Mesenchymal stem cell (in vitro differentiated cells and primary cell): ENCODE measurements around the gene PDE7B.

Experiments
- DNase-seq: peaks from one replicate; pipeline ENCODE4 v3.0.0-alpha.2; 2013
- H2AFZ ChIP-seq: one replicate; pipeline ENCODE4 v1.6.1; 2013; ENCODE audit warnings: low read depth, mild to moderate bottlenecking, control low read depth, inconsistent platforms, low read length, moderate library complexity
- H2AK5ac ChIP-seq: 2 replicates; pipeline ENCODE4 v1.6.1; 2013; ENCODE audit warnings: low read length, moderate library complexity, mild to moderate bottlenecking, inconsistent platforms; ENCODE audit not compliant: severe bottlenecking
- H2BK120ac ChIP-seq: one replicate; pipeline ENCODE4 v1.6.1; 2013; ENCODE audit warnings: low read depth, mild to moderate bottlenecking, inconsistent platforms, low read length, moderate library complexity
- H2BK12ac ChIP-seq, 2 experiments: one replicate each; pipeline ENCODE4 v1.6.1; 2013; ENCODE audit warnings: inconsistent platforms in 2 of 2, low read length in 2 of 2, mild to moderate bottlenecking in 2 of 2, moderate library complexity in 2 of 2, control low read depth in 1 of 2
- H2BK15ac ChIP-seq: one replicate; pipeline ENCODE4 v1.6.1; 2013; ENCODE audit warnings: mild to moderate bottlenecking, low read depth, inconsistent platforms; ENCODE audit not compliant: poor library complexity, severe bottlenecking
- H2BK5ac ChIP-seq: 2 replicates; pipeline ENCODE4 v1.6.1; 2013; ENCODE audit warnings: low read depth, mild to moderate bottlenecking, low read length, control low read depth, inconsistent platforms; ENCODE audit not compliant: poor library complexity, severe bottlenecking
- H3K14ac ChIP-seq, 2 experiments: one replicate each; pipeline ENCODE4 v1.6.1; 2013; ENCODE audit warnings: inconsistent platforms in 2 of 2, low read length in 2 of 2, control low read depth in 1 of 2, mild to moderate bottlenecking in 1 of 2, moderate library complexity in 1 of 2
- H3K18ac ChIP-seq, 2 experiments: one replicate each; pipeline ENCODE4 v1.6.1; 2013; ENCODE audit warnings: inconsistent platforms in 2 of 2, low read length in 2 of 2, control low read depth in 1 of 2, low read depth in 1 of 2, mild to moderate bottlenecking in 1 of 2
- H3K23ac ChIP-seq, 2 experiments: one replicate each; pipeline ENCODE4 v1.6.1; 2013; ENCODE audit warnings: inconsistent platforms in 2 of 2, low read length in 2 of 2, mild to moderate bottlenecking in 2 of 2, moderate library complexity in 2 of 2, control low read depth in 1 of 2
- H3K27ac ChIP-seq: 2 replicates; pipeline ENCODE4 v1.5.1; 2013; ENCODE audit warnings: mild to moderate bottlenecking, moderate library complexity, low read length, control low read depth, inconsistent platforms; ENCODE audit not compliant: poor library complexity, severe bottlenecking
- H3K27me3 ChIP-seq, 2 experiments: 2 replicates each; pipeline versions ENCODE4 v1.6.1 to v1.7.0; 2013; ENCODE audit warnings: low read length in 2 of 2, mild to moderate bottlenecking in 2 of 2, moderate library complexity in 2 of 2, control low read depth in 1 of 2, inconsistent platforms in 1 of 2; ENCODE audit not compliant: control insufficient read depth in 1 of 2, insufficient read depth in 1 of 2
- H3K36me3 ChIP-seq, 2 experiments: 2 replicates each; pipeline versions ENCODE4 v1.6.1 to v1.7.0; 2013; ENCODE audit warnings: low read length in 2 of 2, control low read depth in 1 of 2, inconsistent platforms in 1 of 2, low read depth in 1 of 2, mild to moderate bottlenecking in 1 of 2; ENCODE audit not compliant: insufficient read depth in 2 of 2, control insufficient read depth in 1 of 2
- H3K4ac ChIP-seq, 2 experiments: one replicate each; pipeline ENCODE4 v1.6.1; 2013; ENCODE audit warnings: inconsistent platforms in 2 of 2, low read length in 2 of 2, mild to moderate bottlenecking in 2 of 2, moderate library complexity in 2 of 2, control low read depth in 1 of 2, low read depth in 1 of 2
- H3K4me1 ChIP-seq: 2 replicates; pipeline ENCODE4 v1.6.1; 2013; ENCODE audit warnings: low read depth, low read length, control low read depth; ENCODE audit not compliant: control insufficient read depth, insufficient read depth
- H3K4me2 ChIP-seq: 2 replicates; pipeline ENCODE4 v1.6.1; 2013; ENCODE audit warnings: low read length, mild to moderate bottlenecking, inconsistent platforms; ENCODE audit not compliant: poor library complexity, severe bottlenecking
- H3K4me3 ChIP-seq, 2 experiments: 2 replicates each; pipeline versions ENCODE4 v1.5.1 to v1.7.0; 2013; ENCODE audit warnings: low read length in 2 of 2, mild to moderate bottlenecking in 2 of 2, control low read depth in 1 of 2, low read depth in 1 of 2; ENCODE audit not compliant: insufficient read depth in 1 of 2
- H3K79me1 ChIP-seq: replicated peaks from 2 replicates; pipeline ENCODE4 v1.6.1; 2013; ENCODE audit warnings: mild to moderate bottlenecking, control low read depth, low read length, inconsistent platforms; ENCODE audit not compliant: poor library complexity, severe bottlenecking
- H3K9ac ChIP-seq: 2 replicates; pipeline ENCODE4 v1.7.0; 2013; ENCODE audit warnings: mild to moderate bottlenecking, low read length, moderate library complexity
- H3K9me3 ChIP-seq: 2 replicates; pipeline ENCODE4 v1.7.0; 2013; ENCODE audit warnings: mild to moderate bottlenecking, low read length; ENCODE audit not compliant: control insufficient read depth
- H4K8ac ChIP-seq: one replicate; pipeline ENCODE4 v1.6.1; 2013; ENCODE audit warnings: inconsistent platforms, mild to moderate bottlenecking, low read length, moderate library complexity
- H4K91ac ChIP-seq: one replicate; pipeline ENCODE4 v1.6.1; 2013; ENCODE audit warnings: mild to moderate bottlenecking, low read length, inconsistent platforms
- WGBS: methylation state at CpG from one replicate; pipeline ENCODE4 v1.1.7; 2013; ENCODE audit warnings: mixed read lengths; 5-methylcytosine and 5-hydroxymethylcytosine counted together

PDE7B gene

GRCh38 chr6:135811644-135812526 lies 39.6 kb upstream of the PDE7B start:
- Histone ChIP-seq H3K14ac (no peak overlapping the region), H3K18ac (no peak overlapping the region), H3K9me3 (no peaks in the 10 kb centered on the region), H3K4me2 (no peak overlapping the region), H3K36me3 (no peaks in the 10 kb centered on the region), H3K79me1 (no peaks in the 10 kb centered on the region), H3K4ac (no peak overlapping the region), H3K23ac (no peak overlapping the region), H3K9ac (no peak overlapping the region), H2BK5ac (no peak overlapping the region), H2AK5ac (no peak overlapping the region), H2BK15ac (no peak overlapping the region), H2BK12ac (peak overlapping the region in 1 of 2 experiments; percentile 54), H3K27me3 (no peaks in the 10 kb centered on the region), H3K4me3 (no peak overlapping the region), H4K8ac (peak overlapping the region; percentile 37), H3K4me1 (no peaks in the 10 kb centered on the region), H3K27ac (no peak overlapping the region), H4K91ac (no peak overlapping the region), H2BK120ac (no peak overlapping the region), H2AFZ (no peak overlapping the region)
- peak; percentile 68 for DNase-seq
- 51% methylated on average over 6 of the region's 8 CpGs for WGBS

GRCh38 chr6:135813401-135813800 lies 38.1 kb upstream of the PDE7B start:
- Histone ChIP-seq H2AFZ (no peak overlapping the region), H4K91ac (no peak overlapping the region), H2BK120ac (no peak overlapping the region), H3K9ac (no peak overlapping the region), H3K36me3 (no peaks in the 10 kb centered on the region), H3K4me3 (no peak overlapping the region), H3K4me1 (no peaks in the 10 kb centered on the region), H4K8ac (peak overlapping the region; percentile 24), H3K9me3 (no peaks in the 10 kb centered on the region), H3K23ac (no peak overlapping the region), H3K4ac (no peak overlapping the region), H3K27ac (no peak overlapping the region), H3K27me3 (no peaks in the 10 kb centered on the region), H2AK5ac (no peak overlapping the region), H2BK12ac (peak overlapping the region in 1 of 2 experiments; percentile 39), H3K4me2 (no peak overlapping the region), H2BK15ac (no peak overlapping the region), H3K79me1 (no peaks in the 10 kb centered on the region), H3K18ac (no peak overlapping the region), H2BK5ac (no peak overlapping the region), H3K14ac (no peak overlapping the region)
- DNase-seq, result no peak
- WGBS, result 95% methylated on average over 6 of the region's 6 CpGs

GRCh38 chr6:135814043-135814442 lies 37.5 kb upstream of the PDE7B start:
- no peak overlapping the region for H3K18ac ChIP-seq
- DNase-seq, result no peak
- no peak overlapping the region for H2BK120ac ChIP-seq
- no peak overlapping the region for H3K4me3 ChIP-seq
- H2AK5ac ChIP-seq, result no peak overlapping the region
- no peak overlapping the region for H3K9ac ChIP-seq
- H3K4me2 ChIP-seq, result no peak overlapping the region
- no peaks in the 10 kb centered on the region for H3K9me3 ChIP-seq
- no peaks in the 10 kb centered on the region for H3K79me1 ChIP-seq
- no peak overlapping the region for H4K91ac ChIP-seq
- no peaks in the 10 kb centered on the region for H3K27me3 ChIP-seq
- H2BK15ac ChIP-seq, result no peak overlapping the region
- H3K4me1 ChIP-seq, result no peaks in the 10 kb centered on the region
- no peak overlapping the region for H3K27ac ChIP-seq
- no peak overlapping the region for H3K23ac ChIP-seq
- no peak overlapping the region for H2AFZ ChIP-seq
- H2BK12ac ChIP-seq, result no peak overlapping the region
- no peak overlapping the region for H4K8ac ChIP-seq
- H2BK5ac ChIP-seq, result no peak overlapping the region
- H3K36me3 ChIP-seq, result no peaks in the 10 kb centered on the region
- no peak overlapping the region for H3K14ac ChIP-seq
- WGBS, result 100% methylated on average over 4 of the region's 4 CpGs
- no peak overlapping the region for H3K4ac ChIP-seq

- Histone ChIP-seq H3K18ac (no peak overlapping the region), H3K79me1 (no peaks in the 10 kb centered on the region), H3K27ac (no peak overlapping the region), H2BK12ac (no peak overlapping the region), H3K4me2 (no peak overlapping the region), H2AK5ac (no peak overlapping the region), H3K4ac (no peak overlapping the region), H2AFZ (no peak overlapping the region), H3K9ac (no peak overlapping the region), H3K14ac (no peak overlapping the region), H4K8ac (no peak overlapping the region), H2BK120ac (no peak overlapping the region), H3K4me1 (no peaks in the 10 kb centered on the region), H3K27me3 (no peaks in the 10 kb centered on the region), H3K9me3 (no peaks in the 10 kb centered on the region), H4K91ac (no peak overlapping the region), H2BK15ac (no peak overlapping the region), H3K36me3 (no peaks in the 10 kb centered on the region), H2BK5ac (no peak overlapping the region), H3K4me3 (no peak overlapping the region), H3K23ac (no peak overlapping the region)
- no peak for DNase-seq
- 73% methylated on average over 2 of the region's 4 CpGs for WGBS
Observed at GRCh38 chr6:135815216-135815615, 36.3 kb upstream of the PDE7B start.
